GM12878 (cell line): ENCODE results near the gene PCBP4. TPM values are rescaled to one million over a fixed set of nuclear protein-coding genes. Genes with fewer than 3 reads are reported as not detected.

ENCODE experiments used
- ATAC-seq: fragments of 200-7000 bp; cut with Tn5 transposase; 3 replicates; pipeline ENCODE4 v1.9.1; 2020; ENCODE audit warnings: mild to moderate bottlenecking, moderate library complexity
- BruUV-seq: library from RNA; stranded (reverse); fragments of 400-500 nt; replicated peaks from 2 replicates; lab custom pipeline; 2021; lab: Mats Ljungman, UMichigan
- CTCF ChIA-PET: fragments of 300-600 bp; sonication (Branson Sonifier 250); formaldehyde crosslinking; extraction: SDS; loops from one replicate; lab custom pipeline; 2021; ENCODE audit warnings: inconsistent platforms; lab: Yijun Ruan, JAX
- POLR2A ChIA-PET: fragments of 350-600 bp; formaldehyde crosslinking; extraction: SDS; loops from one replicate; lab custom pipeline; 2021; ENCODE audit warnings: inconsistent platforms; lab: Charles Lee
- RAD21 ChIA-PET: fragments of 300-600 bp; sonication (Branson Sonifier 250); formaldehyde crosslinking; loops from one replicate; lab custom pipeline; 2023; ENCODE audit warnings: antibody characterized with exemption; ENCODE audit not compliant: unreplicated experiment; lab: Charles Lee
- SMC1A ChIA-PET: fragments of 300-600 bp; sonication (Branson Sonifier 250); formaldehyde crosslinking; loops from one replicate; lab custom pipeline; 2023; ENCODE audit not compliant: unreplicated experiment, uncharacterized antibody; lab: Charles Lee
- DNase-seq: peaks from one replicate; pipeline ENCODE4 v3.0.0-alpha.2; 2011; ENCODE audit warnings: low read depth, low spot score
- FAIRE-seq: peaks from 3 replicates; lab custom pipeline; 2011; peaks lifted over from hg19 to GRCh38; lab: Jason Lieb, UNC
- H2AFZ ChIP-seq: 2 replicates; pipeline ENCODE4 v1.6.0; 2011; ENCODE audit warnings: low read depth, low read length, control low read depth; ENCODE audit not compliant: control insufficient read depth
- H3K27ac ChIP-seq: 2 replicates; pipeline ENCODE4 v1.5.1; 2011; ENCODE audit warnings: control low read depth; ENCODE audit not compliant: control insufficient read depth, insufficient read depth
- H3K27me3 ChIP-seq, 2 experiments: replicated peaks in 1 of 2; 2 replicates each; pipeline versions ENCODE4 v1.6.0 to v1.6.1; 2011; ENCODE audit warnings: low read length in 1 of 2; ENCODE audit not compliant: control insufficient read depth in 2 of 2, insufficient read depth in 2 of 2
- H3K36me3 ChIP-seq, 2 experiments: 2 replicates each; pipeline ENCODE4 v1.5.1; 2011; ENCODE audit warnings: low read length in 1 of 2; ENCODE audit not compliant: control insufficient read depth in 2 of 2, insufficient read depth in 2 of 2
- H3K4me1 ChIP-seq: 2 replicates; pipeline ENCODE4 v1.6.1; 2011; ENCODE audit warnings: mild to moderate bottlenecking, low read length, moderate library complexity, mixed read lengths; ENCODE audit not compliant: control insufficient read depth, insufficient read depth
- H3K4me2 ChIP-seq: 2 replicates; pipeline ENCODE4 v1.6.0; 2011; ENCODE audit warnings: control low read depth; ENCODE audit not compliant: control insufficient read depth, insufficient read depth
- H3K4me3 ChIP-seq: fragments of 200-600 bp; sonication (generic); 2 replicates; pipeline ENCODE4 v1.5.1; 2016
- H3K79me2 ChIP-seq: 2 replicates; pipeline ENCODE4 v1.6.0; 2011; ENCODE audit warnings: low read length; ENCODE audit not compliant: control insufficient read depth, insufficient read depth
- H3K9ac ChIP-seq: 2 replicates; pipeline ENCODE4 v1.8.0; 2011; ENCODE audit warnings: low read length, control low read depth, mixed read lengths; ENCODE audit not compliant: control insufficient read depth, insufficient read depth
- H3K9me3 ChIP-seq: replicated peaks from 3 replicates; pipeline ENCODE4 v1.5.1; 2011; ENCODE audit warnings: mild to moderate bottlenecking, low read length; ENCODE audit not compliant: control insufficient read depth, insufficient read depth
- H4K20me1 ChIP-seq: 2 replicates; pipeline ENCODE4 v1.6.0; 2011; ENCODE audit not compliant: control insufficient read depth, insufficient read depth
- EZH2 ChIP-seq: IDR thresholded peaks from 2 replicates; pipeline ENCODE4 v1.6.1; 2012; ENCODE audit warnings: low read depth, mild to moderate bottlenecking, control low read depth, inconsistent platforms, low read length, borderline replicate concordance; ENCODE audit not compliant: control insufficient read depth
- FOS ChIP-seq: IDR thresholded peaks from 3 replicates; pipeline ENCODE4 v1.6.1; 2011; ENCODE audit warnings: borderline replicate concordance; ENCODE audit not compliant: insufficient read length; ENCODE audit errors: extremely low read depth
- IRF5 ChIP-seq: fragments of 450-650 bp; IDR thresholded peaks from 2 replicates; pipeline ENCODE4 v1.6.1; 2017; ENCODE audit warnings: borderline replicate concordance
- MYC ChIP-seq: IDR thresholded peaks from 2 replicates; pipeline ENCODE4 v1.6.1; 2011; ENCODE audit warnings: mild to moderate bottlenecking, low read length, moderate library complexity, inconsistent platforms; ENCODE audit not compliant: insufficient read depth, insufficient replicate concordance, insufficient read length, severe bottlenecking
- PAX8 ChIP-seq: fragments of 450-650 bp; IDR thresholded peaks from 2 replicates; pipeline ENCODE4 v1.6.1; 2017; ENCODE audit warnings: mild to moderate bottlenecking, moderate library complexity
- RFX5 ChIP-seq: IDR thresholded peaks from 2 replicates; pipeline ENCODE4 v1.6.1; 2011; ENCODE audit warnings: low read depth, low read length, improper control_type of control experiment
- SMAD1 ChIP-seq: fragments of 450-650 bp; IDR thresholded peaks from 2 replicates; pipeline ENCODE4 v1.6.1; 2018; ENCODE audit warnings: mild to moderate bottlenecking, low read depth; ENCODE audit not compliant: partially characterized antibody
- SMC3 ChIP-seq: IDR thresholded peaks from 2 replicates; pipeline ENCODE4 v1.6.1; 2011; ENCODE audit warnings: low read length, improper control_type of control experiment, borderline replicate concordance
- WGBS: methylation state at CpG from one replicate; pipeline ENCODE4 v1.1.6; 2016; ENCODE audit warnings: low lambda C conversion rate; ENCODE audit not compliant: insufficient replicate concordance, insufficient coverage; ENCODE audit errors: missing lambda C conversion rate; 5-methylcytosine and 5-hydroxymethylcytosine counted together
- in situ Hi-C: fragments of 300-500 bp; cut with MboI; formaldehyde crosslinking; loops from 9 replicates; pipeline ENCODE4 v1.14.3; 2018; ENCODE audit warnings: mixed read lengths
- intact Hi-C: fragments of 100-400 bp; cut with micrococcal nuclease; formaldehyde crosslinking; loops from one replicate; pipeline ENCODE4 v1.14.2; 2022; ENCODE audit not compliant: unreplicated experiment
- polyA plus RNA-seq, 11 experiments: library from polyadenylated mRNA; depleted of rRNA in 4 of 11; unstranded in 6 of 11; stranded (reverse) in 5 of 11; fragments of >200 nt; fragmentation: Nextera tagmentation in 4 of 11; fragmentation: Illumina TruSeq in 1 of 11; extraction: Ambion mirVana in 4 of 11; extraction: Trizol in 1 of 11; gene quantifications; 1 replicate in 1 of 11; 2 replicates in 10 of 11; pipeline versions ENCODE4 v1.2.1 to v1.2.3, GENCODE V29; 2011 to 2016; ENCODE audit warnings: inconsistent platforms in 2 of 11, missing spikeins in 2 of 11, low read depth in 1 of 11
- total RNA-seq, 4 experiments: library from RNA; depleted of rRNA in 3 of 4; stranded (reverse); fragments of >200 nt in 3 of 4; fragmentation: Illumina TruSeq in 1 of 4; extraction: Trizol in 1 of 4; gene quantifications; 2 replicates each; pipeline versions ENCODE4 v1.2.1 to v1.2.3, GENCODE V29; 2013 to 2021

The PCBP4 gene
- total and polyA plus RNA-seq, 10 of the 15 experiments (the other 5 are each of a cell fraction or from before 2014, with no cell fraction given), result 0.05 to 14.5 (median 4.2) TPM

- in situ Hi-C loops, result no loop called here
- FAIRE-seq (no peak), DNase-seq (no peak)
- no TSS peak for BruUV-seq
- Histone ChIP-seq H3K9ac (no peak within 1 kb of the TSS), H3K9me3 (no peaks in the 10 kb centered on the region), H3K79me2 (no peaks in the 10 kb centered on the region), H4K20me1 (no peaks in the 10 kb centered on the region), H2AFZ (no peak within 1 kb of the TSS; the same call in 1 of the 2 replicates), H3K4me1 (no peaks in the 10 kb centered on the region), H3K27me3 (peaks cover 0 to 8% of the 10 kb centered on the region in 2 experiments; a peak in 3 of 4 replicates), H3K4me3 (no peak within 1 kb of the TSS)
- CTCF ChIA-PET, result interaction anchor here (1.5 to 1.6 kb wide), 2 partner anchors 13 to 14 kb away, joined by 4 to 5 read pairs; partner anchors contain the start of genes PARP3 and RRP9
- TF ChIP-seq FOS, result no peak
- TF ChIP-seq MYC, result no peak
- TF ChIP-seq, all 136 proteins: peak for 0
- H3K27ac ChIP-seq, result no peak within 1 kb of the TSS
- intact Hi-C loops, result no loop called here
- RAD21 ChIA-PET, result no interaction called here
- POLR2A ChIA-PET, result no interaction called here
- SMC1A ChIA-PET, result no interaction called here
- peak within 1 kb of the TSS; percentile 22; the same call in 1 of the 2 replicates for H3K4me2 ChIP-seq
- no peaks in the 10 kb centered on the region for H3K36me3 ChIP-seq
- 74% methylated on average over 33 of the region's 33 CpGs for WGBS
- ATAC-seq, result no peak
These were observed 11.9 kb downstream of the PCBP4 start, which contains the start of gene GPR62 for GRCh38 chr3:51955175-51955892. Gene GPR62 (plus strand): TSS chr3:51955381. CDS start chr3:51955653, 272 bp downstream.

GRCh38 chr3:51954713-51955112 lies 12.5 kb downstream of the PCBP4 start:
- H3K9ac ChIP-seq, result no peak overlapping the region
- ChIA-PET SMC1A (no interaction called here), POLR2A (no interaction called here), CTCF (interaction anchor here (1.5 to 1.6 kb wide), 2 partner anchors 12 to 13 kb away, joined by 4 to 5 read pairs; partner anchors contain the start of genes PARP3 and RRP9), RAD21 (no interaction called here)
- WGBS, result 0% methylated on average over 1 of the region's 1 CpG
- no peaks in the 10 kb centered on the region for H3K36me3 ChIP-seq
- H3K9me3 ChIP-seq, result no peaks in the 10 kb centered on the region
- H3K4me3 ChIP-seq, result no peak overlapping the region
- H4K20me1 ChIP-seq, result no peaks in the 10 kb centered on the region
- FAIRE-seq (no peak), DNase-seq (no peak), ATAC-seq (no peak)
- no peak for TF ChIP-seq PAX8
- TF ChIP-seq RFX5, result no peak
- TF ChIP-seq SMC3, result no peak
- no peak for TF ChIP-seq EZH2
- no peak for TF ChIP-seq IRF5
- no peak for TF ChIP-seq SMAD1
- no peak overlapping the region for H2AFZ ChIP-seq
- no peaks in the 10 kb centered on the region for H3K4me1 ChIP-seq
- peaks cover 0 to 8% of the 10 kb centered on the region in 2 experiments; a peak in 3 of 4 replicates for H3K27me3 ChIP-seq
- BruUV-seq, result no TSS peak
- H3K4me2 ChIP-seq, result no peak overlapping the region
- no peaks in the 10 kb centered on the region for H3K79me2 ChIP-seq
- intact Hi-C loops, result no loop called here
- in situ Hi-C loops, result no loop called here
- H3K27ac ChIP-seq, result no peak overlapping the region
